Measurements from ENCODE around the gene TTYH2.

TTYH2 gene

GRCh38 chr17:74295625-74296547 is 82.5 kb downstream of the TTYH2 start:
- DNase-seq, result peak; percentile 19

DNA sequence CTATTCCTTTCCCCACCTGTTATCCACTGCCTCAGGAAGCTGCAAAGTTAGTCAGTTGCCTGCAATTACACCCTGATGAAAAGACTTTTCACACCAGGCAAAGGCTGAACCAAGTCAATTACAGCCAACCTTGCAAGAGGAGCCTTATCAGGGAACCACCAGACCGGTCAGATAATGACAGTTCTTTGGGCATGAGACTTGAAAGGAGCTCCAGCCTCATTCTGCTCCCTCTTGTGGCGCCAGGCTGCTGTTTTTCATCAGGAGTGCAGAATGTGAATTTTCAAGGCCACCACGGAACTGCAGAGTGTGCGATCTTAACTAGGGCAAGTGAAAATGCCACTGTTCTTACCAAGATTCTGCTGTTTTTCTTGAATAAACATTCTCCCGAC is 83.2 kb downstream of the TTYH2 start:
- DNase-seq, result peak; percentile 87

DNA sequence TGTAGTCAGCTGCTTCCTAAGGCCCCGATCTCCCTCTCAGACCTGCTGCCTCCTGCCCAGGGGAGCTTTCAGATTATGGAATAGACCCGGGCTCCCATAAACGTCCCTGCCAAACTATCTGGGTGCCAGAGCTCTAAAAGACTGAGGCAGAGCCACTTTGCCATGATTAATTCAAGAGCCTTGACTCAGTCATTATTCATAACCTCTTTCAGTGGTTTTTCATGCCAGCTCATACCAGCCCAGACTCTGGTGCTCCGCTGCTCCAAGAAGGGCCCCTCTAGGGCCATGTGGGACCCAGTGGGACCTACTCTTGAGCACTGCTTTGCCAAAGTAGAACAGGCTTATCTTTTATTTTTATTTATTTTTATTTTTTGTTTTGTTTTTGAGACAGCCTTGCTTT is 84.6 kb downstream of the TTYH2 start:
- DNase-seq, result no peak

DNA sequence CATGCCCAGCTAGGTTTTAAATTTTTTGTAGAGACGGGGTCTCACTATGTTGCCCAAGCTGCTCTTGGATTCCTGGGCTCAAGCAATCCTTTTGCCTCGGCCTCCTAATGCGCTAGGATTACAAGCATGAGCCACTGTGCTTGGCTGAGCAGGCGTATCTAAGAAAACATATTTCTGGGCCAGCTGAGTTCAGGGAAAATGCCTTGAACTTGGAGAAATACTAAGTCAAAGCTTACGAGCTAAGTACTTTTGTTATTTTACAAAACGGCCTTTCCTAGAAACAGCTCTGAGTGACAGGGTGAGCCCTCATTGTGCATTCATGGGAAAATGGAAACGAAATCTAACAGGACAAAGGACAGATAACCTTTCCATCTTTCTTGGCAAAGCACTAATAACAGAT is 85.4 kb downstream of the TTYH2 start:
- peak; percentile 34 for DNase-seq

DNA sequence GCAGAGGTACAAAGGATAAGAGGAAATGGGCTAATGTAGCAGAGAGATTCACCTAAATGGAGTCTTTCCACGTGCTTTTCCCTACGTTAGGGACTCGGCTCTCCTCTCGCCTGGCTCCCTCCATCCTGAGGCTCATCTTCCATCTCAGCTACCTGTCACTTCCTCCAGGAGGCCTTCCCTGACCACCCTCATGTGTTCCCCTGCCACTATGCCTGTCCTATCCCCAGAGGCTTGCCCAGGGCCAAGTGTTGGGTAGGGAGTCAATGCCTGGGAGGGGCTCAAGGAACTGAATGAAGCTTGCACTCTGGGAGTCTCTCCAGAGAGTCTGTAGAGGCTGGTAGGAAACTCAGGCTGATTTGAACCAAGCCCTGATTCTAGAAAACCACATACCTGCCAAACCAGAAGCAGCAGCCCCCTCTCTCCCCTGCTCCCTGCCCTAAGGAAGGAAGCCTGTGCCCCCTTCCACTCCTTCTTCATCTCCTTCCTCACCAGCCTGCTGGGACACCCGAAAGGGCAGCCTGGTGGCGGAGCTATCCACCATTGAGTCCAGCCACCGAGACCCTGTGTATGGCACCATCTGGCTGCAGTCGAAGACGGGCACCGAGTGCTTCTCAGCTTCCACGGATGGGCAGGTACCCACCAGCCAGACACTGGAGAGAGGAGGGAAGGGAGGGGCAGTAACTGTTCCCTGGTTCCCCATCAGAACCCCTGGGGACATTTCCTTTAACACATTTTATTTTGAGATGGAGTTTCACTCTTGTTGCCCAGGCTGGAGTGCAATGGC is 86.0 kb downstream of the TTYH2 start:
- DNase-seq, result no peak

- no peak for DNase-seq
Observed at GRCh38 chr17:74303305-74303704, 89.9 kb downstream of the TTYH2 start.

GRCh38 chr17:74304184-74304583 is 90.8 kb downstream of the TTYH2 start:
- no peak for DNase-seq

DNA sequence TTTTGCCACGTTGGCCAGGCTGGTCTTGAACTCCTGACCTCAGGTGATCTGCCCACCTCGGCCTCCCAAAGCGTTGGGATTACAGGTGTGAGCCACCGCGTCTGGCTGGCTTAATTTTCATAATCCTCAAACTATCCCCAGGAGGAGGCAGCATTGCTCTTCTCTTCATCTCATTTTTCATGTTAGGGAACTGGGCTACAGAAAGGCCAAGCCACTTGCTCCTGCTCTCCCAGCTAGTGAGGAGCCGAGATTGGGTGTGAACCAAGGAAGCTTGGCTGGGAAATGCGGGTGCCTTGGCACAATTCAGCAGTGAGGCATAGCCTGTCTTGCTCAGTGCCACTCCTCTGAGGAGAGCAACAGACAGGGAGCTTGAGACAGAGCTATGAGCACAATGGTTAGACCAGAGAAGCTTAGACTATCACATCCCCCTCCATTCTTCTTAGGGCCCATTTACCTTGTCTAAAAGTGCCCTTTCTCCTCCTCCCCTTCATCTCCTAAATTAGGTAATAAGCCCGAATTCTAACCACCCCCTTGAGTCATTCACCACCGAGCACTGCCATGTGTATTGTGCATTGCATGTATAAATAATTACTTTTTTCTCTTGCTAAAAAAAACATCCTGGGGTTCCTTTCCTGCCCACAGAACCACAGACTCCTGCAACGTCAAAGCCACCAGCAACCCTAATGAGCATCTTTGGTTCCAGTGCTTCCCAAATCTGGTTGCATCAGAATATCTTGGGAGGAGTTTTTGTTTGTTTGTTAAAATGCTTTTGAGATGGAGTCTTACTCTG is 92.7 kb downstream of the TTYH2 start:
- DNase-seq, result no peak

DNA sequence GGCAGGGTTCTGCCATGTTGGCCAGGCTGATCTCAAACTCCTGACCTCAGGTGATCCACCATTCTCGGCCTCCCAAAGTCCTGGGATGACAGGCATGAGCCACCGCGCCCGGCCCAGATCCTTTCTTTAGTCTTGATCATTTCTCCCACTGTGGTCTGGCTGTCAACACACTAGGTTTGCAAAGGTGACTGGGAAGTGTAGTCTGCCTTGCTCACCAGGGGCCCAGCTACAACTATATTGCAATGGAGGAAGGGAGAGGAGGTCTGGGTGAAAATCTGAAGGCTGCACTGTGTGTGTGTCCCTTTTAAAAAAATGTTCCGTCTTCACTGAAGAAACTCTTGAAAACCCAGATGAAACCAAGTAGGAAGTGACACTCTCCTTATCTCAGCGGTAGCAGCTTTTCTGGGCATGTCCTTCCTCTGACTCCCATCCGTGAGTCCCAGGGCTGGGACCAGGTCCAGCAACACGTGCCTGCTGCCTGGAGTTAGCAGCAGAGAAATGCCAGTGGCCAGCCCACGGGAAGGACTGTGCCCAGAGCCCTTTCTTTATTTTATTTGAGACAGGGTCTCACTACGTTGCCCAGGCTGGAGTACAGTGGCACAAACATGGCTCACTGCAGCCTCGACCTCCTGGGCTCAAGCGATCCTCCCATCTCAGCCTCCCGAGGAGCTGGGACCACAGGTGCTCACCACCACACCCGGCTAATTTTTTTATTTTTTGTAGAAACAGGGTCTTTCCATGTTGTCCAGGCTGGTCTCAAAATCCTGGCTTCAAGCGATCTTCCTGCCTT is 94.8 kb downstream of the TTYH2 start:
- no peak for DNase-seq

DNA sequence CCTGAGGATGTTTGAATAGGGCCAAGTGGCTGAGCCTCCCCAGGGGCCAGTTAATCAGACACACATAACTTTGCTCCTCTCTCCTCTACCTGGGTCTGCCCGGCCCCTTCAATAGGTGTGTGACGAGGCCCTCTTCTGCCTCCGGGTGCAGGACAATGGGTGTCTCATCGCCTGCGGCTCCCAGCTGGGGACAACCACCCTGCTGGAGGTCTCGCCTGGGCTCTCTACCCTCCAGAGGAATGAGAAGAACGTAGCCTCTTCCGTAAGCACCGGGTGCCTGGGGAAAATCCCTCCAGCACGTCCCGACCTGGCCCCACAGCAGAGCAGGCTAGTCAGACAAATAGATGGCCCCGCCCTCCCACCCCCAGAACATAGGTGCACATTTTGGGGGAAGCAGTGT is 96.5 kb downstream of the TTYH2 start:
- DNase-seq, result no peak

All from eye (tissue), 1 donor.